Activated CD4-positive, alpha-beta T cell treated with anti-CD3 and anti-CD28 coated beads, Interleukin-2, amount 50 U/mL, for 24 hours (primary cell): ENCODE results near the gene MRPL3.

Experiments used
- DNase-seq, 2 donors: peaks; one replicate each; pipeline ENCODE4 v3.0.0-alpha.2; 2020; ENCODE audit warnings: low read depth in 1 of 2, low spot score in 1 of 2

Gene MRPL3

DNA sequence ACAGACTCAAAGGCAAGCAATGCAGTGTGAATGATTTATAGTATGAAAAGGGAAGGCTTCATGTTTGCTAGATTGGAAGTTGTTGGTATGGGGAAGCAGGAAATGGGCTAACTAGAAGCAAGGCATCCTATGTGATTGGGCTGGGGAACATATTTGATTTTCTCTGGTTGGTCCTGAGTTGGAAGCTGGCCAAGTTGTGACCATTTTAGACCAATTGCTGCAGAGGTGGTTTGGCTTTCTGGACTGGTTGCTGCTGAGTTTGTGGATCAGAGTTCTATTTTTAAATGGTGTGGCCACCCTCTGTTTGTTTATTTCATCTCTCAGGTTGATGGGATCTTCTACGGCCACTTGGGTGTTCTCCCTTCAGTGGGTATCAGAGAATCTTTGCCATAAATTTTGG, 81.5 kb downstream of the MRPL3 start:
- no peak for DNase-seq

- no peak for DNase-seq
Observed at GRCh38 chr3:131417751-131418150, 85.0 kb downstream of the MRPL3 start.
